GM13977 (cell line): ENCODE measurements around the gene OPA3.
A peak's percentile ranks its signal among the peaks of the same experiment; 100 is the strongest.

Experiments used
- DNase-seq: peaks from one replicate; pipeline ENCODE4 v3.0.0; 2012; ENCODE audit warnings: low spot score
- in situ Hi-C: fragments of 300-500 bp; cut with MboI; formaldehyde crosslinking; loops from one replicate; pipeline ENCODE4 v1.12.0; 2022; ENCODE audit warnings: low sequenced_read_pairs, low pct_unique_long_range_greater_than_20kb, mixed read lengths, inconsistent platforms; ENCODE audit not compliant: unreplicated experiment
- TF ChIP-seq, protein P1 (sequence below): IDR thresholded peaks from 2 replicates; pipeline ENCODE4 v1.5.1; 2012; ENCODE audit warnings: mild to moderate bottlenecking, control low read depth; ENCODE audit not compliant: insufficient read depth; ENCODE audit errors: extremely low read depth, missing control alignments

Gene OPA3

GRCh38 chr19:45501730-45502014 is 82.9 kb downstream of the OPA3 start:
- in situ Hi-C loops: no loop called here
- TF ChIP-seq, protein P1, sequence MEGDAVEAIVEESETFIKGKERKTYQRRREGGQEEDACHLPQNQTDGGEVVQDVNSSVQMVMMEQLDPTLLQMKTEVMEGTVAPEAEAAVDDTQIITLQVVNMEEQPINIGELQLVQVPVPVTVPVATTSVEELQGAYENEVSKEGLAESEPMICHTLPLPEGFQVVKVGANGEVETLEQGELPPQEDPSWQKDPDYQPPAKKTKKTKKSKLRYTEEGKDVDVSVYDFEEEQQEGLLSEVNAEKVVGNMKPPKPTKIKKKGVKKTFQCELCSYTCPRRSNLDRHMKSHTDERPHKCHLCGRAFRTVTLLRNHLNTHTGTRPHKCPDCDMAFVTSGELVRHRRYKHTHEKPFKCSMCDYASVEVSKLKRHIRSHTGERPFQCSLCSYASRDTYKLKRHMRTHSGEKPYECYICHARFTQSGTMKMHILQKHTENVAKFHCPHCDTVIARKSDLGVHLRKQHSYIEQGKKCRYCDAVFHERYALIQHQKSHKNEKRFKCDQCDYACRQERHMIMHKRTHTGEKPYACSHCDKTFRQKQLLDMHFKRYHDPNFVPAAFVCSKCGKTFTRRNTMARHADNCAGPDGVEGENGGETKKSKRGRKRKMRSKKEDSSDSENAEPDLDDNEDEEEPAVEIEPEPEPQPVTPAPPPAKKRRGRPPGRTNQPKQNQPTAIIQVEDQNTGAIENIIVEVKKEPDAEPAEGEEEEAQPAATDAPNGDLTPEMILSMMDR: no peak
- no peak for DNase-seq

GRCh38 chr19:45500918-45501729 is 83.5 kb downstream of the OPA3 start:
- no peak for DNase-seq
- TF ChIP-seq, protein P1: no peak
- in situ Hi-C loops: no loop called here

- DNase-seq: peak; percentile 72
- TF ChIP-seq, protein P1: no peak
- in situ Hi-C loops: no loop called here
These were observed 85.1 kb downstream of the OPA3 start for GRCh38 chr19:45499196-45500180.

- DNase-seq: peak; percentile 78
- in situ Hi-C loops: no loop called here
- TF ChIP-seq, protein P1: peak; percentile 48
These were observed 86.0 kb downstream of the OPA3 start, which contains the start of gene PPM1N for GRCh38 chr19:45498411-45499195. Gene PPM1N, plus strand, starts transcription at chr19:45498443. Its CDS starts 30 bp downstream, at chr19:45498473.

GRCh38 chr19:45497791-45498190 is 86.8 kb downstream of the OPA3 start:
- no peak for DNase-seq
- TF ChIP-seq, protein P1: no peak
- in situ Hi-C loops: no loop called here
